IMR-90 (cell line): Measurements from ENCODE around the gene ADARB2. TPM values are rescaled to one million over a fixed set of nuclear protein-coding genes. Genes with fewer than 3 reads are reported as not detected.

Experiments used
- ATAC-seq: fragments of 200-7000 bp; cut with Tn5 transposase; 2 replicates; pipeline ENCODE4 v1.9.1; 2020; ENCODE audit warnings: low read depth, mild to moderate bottlenecking, moderate library complexity
- BruUV-seq: library from RNA; stranded (reverse); fragments of 400-500 nt; replicated peaks from 2 replicates; lab custom pipeline; 2021; lab: Mats Ljungman, UMichigan
- CTCF ChIA-PET: fragments of 300-600 bp; formaldehyde crosslinking; extraction: SDS; loops from one replicate; lab custom pipeline; 2021; ENCODE audit warnings: antibody characterized with exemption; lab: Yijun Ruan, JAX
- POLR2A ChIA-PET: fragments of 300-600 bp; sonication (Branson Sonifier 250); formaldehyde crosslinking; loops from one replicate; lab custom pipeline; 2022; ENCODE audit warnings: antibody characterized with exemption; ENCODE audit not compliant: unreplicated experiment; lab: Charles Lee
- DNase-seq: peaks from one replicate; pipeline ENCODE4 v3.0.0; 2013
- H2AFZ ChIP-seq: replicated peaks from 2 replicates; pipeline ENCODE3; 2013; ENCODE audit warnings: low read length, mild to moderate bottlenecking; ENCODE audit not compliant: poor library complexity
- H2AK5ac ChIP-seq: 2 replicates; pipeline ENCODE4 v1.6.1; 2013; ENCODE audit warnings: low read depth, low read length, inconsistent platforms
- H2AK9ac ChIP-seq: replicated peaks from 2 replicates; pipeline ENCODE3; 2013; ENCODE audit warnings: mild to moderate bottlenecking, low read depth, low read length, moderate library complexity; ENCODE audit not compliant: poor library complexity
- H2BK120ac ChIP-seq: 2 replicates; pipeline ENCODE4 v1.6.1; 2013; ENCODE audit warnings: low read depth, low read length, inconsistent platforms
- H2BK15ac ChIP-seq: 3 replicates; pipeline ENCODE4 v1.6.1; 2013; ENCODE audit warnings: low read depth, low read length, inconsistent platforms
- H2BK20ac ChIP-seq: 2 replicates; pipeline ENCODE4 v1.6.1; 2013; ENCODE audit warnings: low read depth, mild to moderate bottlenecking, inconsistent platforms, low read length, moderate library complexity
- H2BK5ac ChIP-seq: 2 replicates; pipeline ENCODE4 v1.6.1; 2013; ENCODE audit warnings: mild to moderate bottlenecking, low read depth, low read length, inconsistent platforms; ENCODE audit not compliant: poor library complexity, severe bottlenecking
- H3K14ac ChIP-seq: replicated peaks from 2 replicates; pipeline ENCODE4 v1.6.1; 2013; ENCODE audit warnings: low read depth, low read length, inconsistent platforms
- H3K18ac ChIP-seq: 2 replicates; pipeline ENCODE4 v1.6.1; 2013; ENCODE audit warnings: low read depth, low read length, control low read depth
- H3K23ac ChIP-seq: 2 replicates; pipeline ENCODE4 v1.6.1; 2013; ENCODE audit warnings: low read depth, low read length, inconsistent platforms
- H3K27ac ChIP-seq: 2 replicates; pipeline ENCODE4 v1.5.1; 2013; ENCODE audit warnings: mild to moderate bottlenecking, control low read depth, low read length; ENCODE audit not compliant: insufficient read depth
- H3K27me3 ChIP-seq: 2 replicates; pipeline ENCODE4 v1.6.1; 2013; ENCODE audit warnings: low read length; ENCODE audit not compliant: control insufficient read depth, insufficient read depth
- H3K36me3 ChIP-seq: 2 replicates; pipeline ENCODE4 v1.6.1; 2013; ENCODE audit warnings: low read length, mixed read lengths; ENCODE audit not compliant: control insufficient read depth, insufficient read depth
- H3K4ac ChIP-seq: 2 replicates; pipeline ENCODE4 v1.6.1; 2013; ENCODE audit warnings: low read depth, low read length, inconsistent platforms
- H3K4me1 ChIP-seq: 2 replicates; pipeline ENCODE4 v1.6.1; 2013; ENCODE audit warnings: low read length, mixed read lengths; ENCODE audit not compliant: control insufficient read depth, insufficient read depth
- H3K4me2 ChIP-seq: 2 replicates; pipeline ENCODE4 v1.6.1; 2013; ENCODE audit warnings: low read depth, mild to moderate bottlenecking, control low read depth, low read length, moderate library complexity
- H3K4me3 ChIP-seq: 2 replicates; pipeline ENCODE4 v1.5.1; 2013; ENCODE audit warnings: low read depth, mild to moderate bottlenecking, control low read depth, low read length, moderate library complexity; ENCODE audit not compliant: insufficient read depth
- H3K56ac ChIP-seq: 2 replicates; pipeline ENCODE4 v1.6.1; 2013; ENCODE audit warnings: low read length, inconsistent platforms; ENCODE audit not compliant: insufficient read depth; ENCODE audit errors: extremely low read depth
- H3K79me1 ChIP-seq, 2 experiments: 2 replicates each; pipeline ENCODE4 v1.6.1; 2013; ENCODE audit warnings: low read length in 2 of 2, inconsistent platforms in 1 of 2, low read depth in 1 of 2
- H3K9ac ChIP-seq: 2 replicates; pipeline ENCODE4 v1.6.1; 2013; ENCODE audit warnings: low read depth, low read length, control low read depth
- H3K9me1 ChIP-seq: 2 replicates; pipeline ENCODE4 v1.6.1; 2013; ENCODE audit warnings: low read length, inconsistent platforms; ENCODE audit not compliant: insufficient read depth
- H3K9me3 ChIP-seq: 2 replicates; pipeline ENCODE4 v1.6.1; 2013; ENCODE audit warnings: low read length; ENCODE audit not compliant: control insufficient read depth, insufficient read depth
- H4K20me1 ChIP-seq: 2 replicates; pipeline ENCODE4 v1.6.1; 2013; ENCODE audit warnings: low read length, inconsistent platforms; ENCODE audit not compliant: insufficient read depth
- H4K5ac ChIP-seq: 2 replicates; pipeline ENCODE4 v1.6.1; 2013; ENCODE audit warnings: mild to moderate bottlenecking, low read depth, low read length, control low read depth
- H4K8ac ChIP-seq, 2 experiments: 2 replicates each; pipeline ENCODE4 v1.6.1; 2013; ENCODE audit warnings: low read depth in 2 of 2, low read length in 2 of 2, control low read depth in 1 of 2, inconsistent platforms in 1 of 2
- H4K91ac ChIP-seq: 2 replicates; pipeline ENCODE4 v1.6.1; 2013; ENCODE audit warnings: low read depth, low read length, inconsistent platforms; ENCODE audit not compliant: insufficient read depth
- BHLHE40 ChIP-seq: fragments of 150-350 bp; IDR thresholded peaks from 2 replicates; pipeline ENCODE4 v1.6.1; 2016; ENCODE audit warnings: mild to moderate bottlenecking, low read depth, low read length
- CEBPB ChIP-seq: IDR thresholded peaks from 2 replicates; pipeline ENCODE4 v1.6.1; 2012; ENCODE audit warnings: low read depth, low read length, improper control_type of control experiment
- CHD1 ChIP-seq: IDR thresholded peaks from 2 replicates; pipeline ENCODE4 v1.6.1; 2012; ENCODE audit warnings: low read depth, low read length, improper control_type of control experiment
- CTCF ChIP-seq: conservative IDR thresholded peaks from 2 replicates; pipeline ENCODE4 v1.5.1; 2012; ENCODE audit warnings: mild to moderate bottlenecking, low read depth, low read length, improper control_type of control experiment
- ELK1 ChIP-seq: fragments of 150-350 bp; IDR thresholded peaks from 2 replicates; pipeline ENCODE4 v1.6.1; 2016; ENCODE audit warnings: low read depth, mild to moderate bottlenecking, low read length, moderate library complexity, borderline replicate concordance
- MAFK ChIP-seq: IDR thresholded peaks from 2 replicates; pipeline ENCODE4 v1.6.1; 2012; ENCODE audit warnings: low read depth, low read length, improper control_type of control experiment
- MXI1 ChIP-seq: IDR thresholded peaks from 2 replicates; pipeline ENCODE4 v1.6.1; 2012; ENCODE audit warnings: low read depth, mild to moderate bottlenecking, low read length, moderate library complexity, borderline replicate concordance
- NFE2L2 ChIP-seq: fragments of 150-350 bp; IDR thresholded peaks from 2 replicates; pipeline ENCODE4 v1.6.1; 2016; ENCODE audit warnings: low read depth, mild to moderate bottlenecking, low read length
- POLR2A ChIP-seq: IDR thresholded peaks from 2 replicates; pipeline ENCODE4 v1.6.1; 2012; ENCODE audit warnings: mild to moderate bottlenecking, low read depth, low read length
- RAD21 ChIP-seq: IDR thresholded peaks from 2 replicates; pipeline ENCODE4 v1.6.1; 2012; ENCODE audit warnings: low read length, improper control_type of control experiment
- RCOR1 ChIP-seq: IDR thresholded peaks from 2 replicates; pipeline ENCODE4 v1.6.1; 2012; ENCODE audit warnings: mild to moderate bottlenecking, low read length, improper control_type of control experiment; ENCODE audit not compliant: insufficient replicate concordance
- RFX5 ChIP-seq: IDR thresholded peaks from 2 replicates; pipeline ENCODE4 v1.8.0; 2012; ENCODE audit warnings: low read depth, mild to moderate bottlenecking, low read length, moderate library complexity
- USF2 ChIP-seq: fragments of 150-350 bp; IDR thresholded peaks from 2 replicates; pipeline ENCODE4 v1.6.1; 2017; ENCODE audit warnings: mild to moderate bottlenecking, antibody characterized with exemption, low read length, low read depth
- WGBS, 2 experiments: methylation state at CpG; one replicate each; pipeline versions ENCODE4 v1.1.5 to v1.1.7; 2013; ENCODE audit warnings: missing lambda C conversion rate in 2 of 2; ENCODE audit not compliant: insufficient read length in 1 of 2; ENCODE audit errors: extremely low coverage in 2 of 2; 5-methylcytosine and 5-hydroxymethylcytosine counted together
- dilution Hi-C: fragments of 300-500 bp; cut with HindIII; formaldehyde crosslinking; loops from one replicate; pipeline ENCODE4 v1.14.3; 2018; ENCODE audit warnings: low sequenced_read_pairs; ENCODE audit not compliant: unreplicated experiment
- in situ Hi-C: fragments of 300-500 bp; cut with MboI; formaldehyde crosslinking; loops from 3 replicates; pipeline ENCODE4 v1.14.3; 2019; ENCODE audit warnings: low sequenced_read_pairs, inconsistent platforms, mixed read lengths
- intact Hi-C: fragments of 100-400 bp; cut with micrococcal nuclease; formaldehyde crosslinking; loops from 2 replicates; pipeline ENCODE4 v1.10.0; 2022
- polyA plus RNA-seq, 3 experiments: library from polyadenylated mRNA; depleted of rRNA; stranded (reverse); fragments of >200 nt; gene quantifications; 2 replicates each; pipeline ENCODE4 v1.2.3, GENCODE V29; 2012; ENCODE audit warnings: low replicate concordance in 1 of 3
- total RNA-seq: library from RNA; depleted of rRNA; stranded (reverse); fragments of >200 nt; gene quantifications from 2 replicates; pipeline ENCODE4 v1.2.3, GENCODE V29; 2012

Gene ADARB2
- total and polyA plus RNA-seq, 2 of the 4 experiments (the other 2 are of a cell fraction): not detected

GRCh38 chr10:1320739-1321320 is 416.5 kb downstream of the ADARB2 start:
- ChIA-PET POLR2A (no interaction called here), CTCF (no interaction called here)
- Histone ChIP-seq H4K91ac (no peak overlapping the region), H2BK5ac (no peak overlapping the region), H3K9ac (no peak overlapping the region), H3K36me3 (no peaks in the 10 kb centered on the region), H3K14ac (no peak overlapping the region), H3K4me3 (no peak overlapping the region), H3K56ac (no peak overlapping the region), H2AK5ac (no peak overlapping the region), H4K20me1 (no peaks in the 10 kb centered on the region), H3K79me1 (no peaks in the 10 kb centered on the region), H3K27me3 (no peaks in the 10 kb centered on the region), H3K9me3 (peaks cover 24% of the 10 kb centered on the region), H2BK120ac (no peak overlapping the region), H2BK20ac (no peak overlapping the region), H4K5ac (no peak overlapping the region), H3K4me2 (no peak overlapping the region), H2BK15ac (no peak overlapping the region), H3K9me1 (no peaks in the 10 kb centered on the region), H3K23ac (no peak overlapping the region), H3K4me1 (no peaks in the 10 kb centered on the region), H3K18ac (no peak overlapping the region), H2AFZ (no peak overlapping the region), H3K27ac (no peak overlapping the region), H2AK9ac (no peak overlapping the region), H4K8ac (no peak overlapping the region), H3K4ac (no peak overlapping the region)
- TF ChIP-seq MAFK (no peak), CHD1 (no peak), POLR2A (no peak), USF2 (no peak), NFE2L2 (no peak), MXI1 (no peak), CEBPB (no peak), ELK1 (no peak), RCOR1 (no peak), BHLHE40 (no peak), RFX5 (no peak), CTCF (no peak), RAD21 (no peak)
- in situ Hi-C loops (no loop called here), dilution Hi-C loops (no loop called here), intact Hi-C loops (no loop called here)
- ATAC-seq (no peak), DNase-seq (no peak)
- BruUV-seq: no TSS peak
- no CpG with 5 or more reads among the region's 3 CpGs for WGBS, 2 experiments
